Measurements from ENCODE around the gene FAM83C. TPM values are rescaled to one million over a fixed set of nuclear protein-coding genes. Genes with fewer than 3 reads are reported as not detected.

The FAM83C gene
- total RNA-seq, 1 donor = not detected

DNA sequence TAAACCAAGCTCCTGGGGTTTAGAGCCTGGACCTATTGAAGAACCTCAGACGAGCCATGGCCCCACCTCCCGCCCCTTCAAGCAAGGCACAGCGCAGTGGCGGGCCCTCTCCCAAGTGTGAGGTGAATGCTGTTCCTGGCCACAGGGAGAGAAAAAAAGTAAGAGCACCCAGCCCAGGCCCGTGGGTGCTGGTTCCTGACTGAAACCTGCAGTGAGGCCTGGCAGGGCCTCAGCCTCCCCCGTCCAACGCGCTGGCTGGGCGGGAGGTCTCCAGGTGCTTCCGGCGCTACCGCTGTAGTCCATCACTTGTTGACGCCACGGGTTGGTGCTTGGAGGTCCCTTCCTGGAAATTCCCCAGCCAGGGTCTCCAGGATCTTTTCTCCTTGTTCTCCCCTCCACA, 5.5 kb upstream of the FAM83C start:
- no peak for DNase-seq (ENCODE audit: low read depth)
- no peak overlapping the region for H3K4me3 ChIP-seq (ENCODE audit: low read depth, low read length)
- no peak for TF ChIP-seq CTCF (IDR thresholded peaks at IDR 0.05; ENCODE audit: insufficient read depth, low read length)

DNA sequence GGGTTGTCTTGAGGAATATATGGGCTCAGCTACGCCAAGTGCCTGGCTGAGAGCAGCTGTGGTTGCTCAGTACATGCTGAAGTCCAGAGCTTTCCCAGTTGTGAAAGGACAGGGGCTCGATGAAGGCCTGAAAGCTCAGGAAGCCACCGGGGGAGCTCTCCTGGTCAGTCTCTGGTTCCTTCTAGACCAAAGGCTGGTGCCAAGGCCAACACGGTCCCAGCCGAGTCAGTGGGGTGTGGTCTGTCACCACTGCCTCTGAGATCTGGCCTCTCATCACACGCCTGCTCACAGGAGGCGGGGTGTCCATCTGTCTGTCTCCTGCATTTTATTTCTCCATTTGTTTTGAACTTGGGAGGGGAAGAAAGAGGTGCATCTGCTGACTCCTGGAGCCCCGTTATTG, 4.9 kb upstream of the FAM83C start:
- no peak overlapping the region for H3K4me3 ChIP-seq (ENCODE audit: low read depth, low read length)
- TF ChIP-seq CTCF (IDR thresholded peaks at IDR 0.05; ENCODE audit: insufficient read depth, low read length) = no peak
- no peak for DNase-seq (ENCODE audit: low read depth)

DNA sequence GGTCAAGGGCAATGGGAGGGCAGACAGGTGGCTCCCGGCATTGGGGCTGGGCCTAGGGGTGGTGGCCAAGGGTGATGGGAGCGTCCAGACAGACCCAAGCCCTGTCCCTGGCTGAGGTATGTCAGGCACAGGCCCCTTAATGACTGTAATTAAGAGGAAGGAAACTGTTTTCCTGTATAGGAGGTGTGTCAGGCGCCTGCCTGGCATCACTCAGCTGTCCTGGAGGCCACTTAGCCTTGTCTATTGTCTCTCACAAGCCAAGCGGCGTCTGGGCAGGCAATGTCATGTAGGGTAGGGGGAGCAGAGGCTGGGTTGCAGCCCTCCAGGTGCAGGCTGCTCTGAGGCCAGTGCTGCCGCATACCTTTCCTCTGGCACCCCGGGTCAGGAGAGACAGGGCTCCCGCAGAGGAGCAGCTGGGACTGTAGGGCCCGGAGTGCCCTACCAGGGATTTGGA, 3.9 kb upstream of the FAM83C start:
- no peak overlapping the region for H3K4me3 ChIP-seq (ENCODE audit: low read depth, low read length)
- DNase-seq (ENCODE audit: low read depth) = no peak
- TF ChIP-seq CTCF (IDR thresholded peaks at IDR 0.05; ENCODE audit: insufficient read depth, low read length) = no peak

GRCh38 chr20:35295674-35296073, 3.4 kb upstream of the FAM83C start:
- DNase-seq (ENCODE audit: low read depth) = no peak

GRCh38 chr20:35295058-35295457, 2.8 kb upstream of the FAM83C start:
- no peak for TF ChIP-seq CTCF (IDR thresholded peaks at IDR 0.05; ENCODE audit: insufficient read depth, low read length)
- no peak for DNase-seq (ENCODE audit: low read depth)
- no peak overlapping the region for H3K4me3 ChIP-seq (ENCODE audit: low read depth, low read length)

More at GRCh38 chr20:35295674-35296073, 3.4 kb upstream of the FAM83C start:
- TF ChIP-seq CTCF (IDR thresholded peaks at IDR 0.05; ENCODE audit: insufficient read depth, low read length) = no peak
- H3K4me3 ChIP-seq (ENCODE audit: low read depth, low read length) = no peak overlapping the region

- DNase-seq (ENCODE audit: low read depth) = no peak
- no peak for TF ChIP-seq CTCF (IDR thresholded peaks at IDR 0.05; ENCODE audit: insufficient read depth, low read length)
- H3K4me3 ChIP-seq (ENCODE audit: low read depth, low read length) = no peak overlapping the region
Measured at GRCh38 chr20:35294293-35294685, 2.1 kb upstream of the FAM83C start.
